ENCODE data around the gene SSBP3. TPM values are rescaled to one million over a fixed set of nuclear protein-coding genes. Genes with fewer than 3 reads are reported as not detected.

Gene SSBP3
- total RNA-seq, 1 experiment from 2014 or later = 37.5 TPM

GRCh38 chr1:54429838-54430237 is 23.6 kb upstream of the SSBP3 start:
- Histone ChIP-seq H3K4me2 (ENCODE audit: low read length) (no peak overlapping the region), H3K4me3 (replicated peaks in 1 of 2; ENCODE audit: low read depth in 1 of 2, low read length in 2 of 2) (no peak overlapping the region), H4K20me1 (ENCODE audit: insufficient read depth) (no peaks in the 10 kb centered on the region), H3K27me3 (ENCODE audit: insufficient read depth, low read length) (no peaks in the 10 kb centered on the region), H2AFZ (ENCODE audit: low read depth, low read length, poor library complexity, severe bottlenecking) (no peak overlapping the region), H3K36me3 (ENCODE audit: control insufficient read depth in 1 of 2, insufficient read depth in 2 of 2, low read length in 2 of 2) (no peaks in the 10 kb centered on the region), H3K9me3 (ENCODE audit: control insufficient read depth in 1 of 2, insufficient read depth in 1 of 2, low read depth in 1 of 2, low read length in 2 of 2) (no peaks in the 10 kb centered on the region), H3K9ac (ENCODE audit: low read length) (no peak overlapping the region), H3K9me2 (ENCODE audit: insufficient read depth) (no peaks in the 10 kb centered on the region), H3K79me2 (ENCODE audit: insufficient read depth, low read length) (no peaks in the 10 kb centered on the region), H3K27ac (ENCODE audit: low read depth, low read length) (no peak overlapping the region), H3K4me1 (ENCODE audit: control insufficient read depth in 1 of 2, insufficient read depth in 2 of 2, low read length in 2 of 2) (no peaks in the 10 kb centered on the region)
- DNase-seq (ENCODE audit: low read depth, low spot score) (no peak), ATAC-seq (no peak)
- RAD21 ChIA-PET (ENCODE audit: low non-redundant PET in 1 of 2, low total read pairs in 2 of 2, uncharacterized antibody in 2 of 2, unreplicated experiment in 2 of 2) = no interaction called here
- intact Hi-C loops (cut with micrococcal nuclease) = no loop called here
- no TSS peak for BruUV-seq (replicated peaks)
- TF ChIP-seq ZNF274 (IDR thresholded peaks at IDR 0.05; ENCODE audit: low read depth, low read length) = no peak
- POLR2A ChIA-PET = interaction anchor here (1.3 kb wide), 1 partner anchor 9 kb away, joined by 3 read pairs; no protein-coding TSS in a partner anchor
- CTCF ChIA-PET = no interaction called here

DNA sequence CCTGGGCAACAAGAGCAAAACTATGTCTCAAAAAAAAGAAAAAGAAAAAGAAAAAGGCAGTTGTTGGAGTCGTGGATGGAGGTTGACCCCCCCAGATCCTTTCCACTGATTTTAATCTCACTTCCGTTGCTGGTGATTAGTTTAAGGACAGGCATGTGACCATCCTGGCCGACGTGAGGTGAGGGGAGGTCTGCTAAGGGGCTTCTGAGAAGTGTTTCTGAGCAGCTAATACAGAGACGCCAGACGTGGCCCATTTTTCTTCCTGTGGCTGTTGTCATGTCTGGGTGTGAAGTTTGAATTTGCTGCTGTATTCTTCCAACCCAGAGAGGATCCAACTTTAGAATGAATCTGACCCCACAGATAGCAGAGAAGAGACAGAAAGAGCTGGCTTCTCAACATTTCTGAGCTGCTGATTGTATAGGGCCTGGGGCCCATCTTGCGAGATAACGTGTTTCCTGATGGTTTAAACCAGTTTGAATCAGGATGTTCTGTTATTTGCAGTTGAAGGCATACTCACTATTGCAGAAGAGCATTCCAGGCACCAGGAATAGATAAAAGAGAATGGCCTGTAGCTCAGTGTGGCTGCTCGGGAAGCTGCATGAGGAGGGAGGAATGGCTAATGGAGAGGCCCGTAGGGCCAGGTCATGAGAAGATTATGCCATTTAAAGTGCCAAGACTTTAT is 22.8 kb upstream of the SSBP3 start:
- no peaks in the 10 kb centered on the region for H3K36me3 ChIP-seq (ENCODE audit: control insufficient read depth in 1 of 2, insufficient read depth in 2 of 2, low read length in 2 of 2)
- no peaks in the 10 kb centered on the region for H3K4me1 ChIP-seq (ENCODE audit: control insufficient read depth in 1 of 2, insufficient read depth in 2 of 2, low read length in 2 of 2)
- ChIA-PET RAD21 (ENCODE audit: low non-redundant PET in 1 of 2, low total read pairs in 2 of 2, uncharacterized antibody in 2 of 2, unreplicated experiment in 2 of 2) (no interaction called here), CTCF (no interaction called here), POLR2A (interaction anchor here (1.3 kb wide), 1 partner anchor 10 kb away, joined by 3 read pairs; no protein-coding TSS in a partner anchor)
- no peak overlapping the region for H2AFZ ChIP-seq (ENCODE audit: low read depth, low read length, poor library complexity, severe bottlenecking)
- H3K4me2 ChIP-seq (ENCODE audit: low read length) = no peak overlapping the region
- DNase-seq (ENCODE audit: low read depth, low spot score) (no peak), ATAC-seq (no peak)
- H3K9me3 ChIP-seq (ENCODE audit: control insufficient read depth in 1 of 2, insufficient read depth in 1 of 2, low read depth in 1 of 2, low read length in 2 of 2) = no peaks in the 10 kb centered on the region
- TF ChIP-seq JUND (IDR thresholded peaks at IDR 0.05) (no peak), CBX3 (IDR thresholded peaks at IDR 0.05; ENCODE audit: low read depth) (no peak), POLR2A (IDR thresholded peaks at IDR 0.05; ENCODE audit: borderline replicate concordance, extremely low read depth, insufficient read depth, insufficient read length) (no peak), RAD21 (IDR thresholded peaks at IDR 0.05; ENCODE audit: low read depth) (no peak)
- no peak overlapping the region for H3K27ac ChIP-seq (ENCODE audit: low read depth, low read length)
- no peaks in the 10 kb centered on the region for H3K27me3 ChIP-seq (ENCODE audit: insufficient read depth, low read length)
- BruUV-seq (replicated peaks) = no TSS peak
- no peak overlapping the region for H3K4me3 ChIP-seq (replicated peaks in 1 of 2; ENCODE audit: low read depth in 1 of 2, low read length in 2 of 2)
- H3K9ac ChIP-seq (ENCODE audit: low read length) = no peak overlapping the region
- no peaks in the 10 kb centered on the region for H3K9me2 ChIP-seq (ENCODE audit: insufficient read depth)
- H4K20me1 ChIP-seq (ENCODE audit: insufficient read depth) = no peaks in the 10 kb centered on the region
- no peaks in the 10 kb centered on the region for H3K79me2 ChIP-seq (ENCODE audit: insufficient read depth, low read length)
- intact Hi-C loops (cut with micrococcal nuclease) = no loop called here
